GM23338 (cell line): ENCODE measurements around the gene PDZD11. TPM values are rescaled to one million over a fixed set of nuclear protein-coding genes. Genes with fewer than 3 reads are reported as not detected.

Source experiments
- ATAC-seq: fragments of 200-7000 bp; cut with Tn5 transposase; 3 replicates; pipeline ENCODE4 v1.9.1; 2020
- DNase-seq: peaks from one replicate; pipeline ENCODE4 v3.0.0-alpha.2; 2015; ENCODE audit warnings: low spot score
- H2AFZ ChIP-seq: fragments of 200-600 bp; sonication (generic); 2 replicates; pipeline ENCODE4 v1.8.0; 2016; ENCODE audit warnings: antibody characterized with exemption, mild to moderate bottlenecking, moderate library complexity
- H3F3A ChIP-seq: fragments of 200-600 bp; sonication (generic); replicated peaks from 2 replicates; pipeline ENCODE4 v1.8.0; 2017; ENCODE audit warnings: antibody characterized with exemption, mixed run types, low read depth
- H3K27ac ChIP-seq: fragments of 200-600 bp; sonication (generic); 2 replicates; pipeline ENCODE4 v1.6.1; 2016; ENCODE audit warnings: low read depth
- H3K27me3 ChIP-seq: fragments of 200-600 bp; sonication (generic); 2 replicates; pipeline ENCODE4 v1.8.0; 2016; ENCODE audit warnings: mild to moderate bottlenecking, mixed run types, moderate library complexity; ENCODE audit not compliant: insufficient read depth
- H3K36me3 ChIP-seq: fragments of 200-600 bp; sonication (generic); 2 replicates; pipeline ENCODE4 v1.8.0; 2016; ENCODE audit warnings: mild to moderate bottlenecking; ENCODE audit not compliant: insufficient read depth
- H3K4me1 ChIP-seq: fragments of 200-600 bp; sonication (generic); 2 replicates; pipeline ENCODE4 v1.8.0; 2016; ENCODE audit warnings: mild to moderate bottlenecking, moderate library complexity; ENCODE audit not compliant: insufficient read depth
- H3K4me2 ChIP-seq: fragments of 200-600 bp; sonication (generic); 2 replicates; pipeline ENCODE4 v1.7.1; 2017; ENCODE audit warnings: mixed run types
- H3K4me3 ChIP-seq: fragments of 200-600 bp; sonication (generic); 2 replicates; pipeline ENCODE4 v1.6.1; 2016; ENCODE audit warnings: mixed run types
- H3K79me2 ChIP-seq: fragments of 200-600 bp; sonication (generic); replicated peaks from 2 replicates; pipeline ENCODE4 v1.8.0; 2017; ENCODE audit warnings: mild to moderate bottlenecking; ENCODE audit not compliant: insufficient read depth
- H3K9me2 ChIP-seq: fragments of 200-600 bp; sonication (generic); 2 replicates; pipeline ENCODE4 v1.8.0; 2017; ENCODE audit not compliant: insufficient read depth
- H4K20me1 ChIP-seq: fragments of 200-600 bp; sonication (generic); replicated peaks from 2 replicates; pipeline ENCODE4 v1.8.0; 2017; ENCODE audit warnings: mild to moderate bottlenecking; ENCODE audit not compliant: insufficient read depth
- H3K27ac Mint-ChIP-seq: 2 replicates; pipeline ENCODE4 v1.8.0; 2020; ENCODE audit warnings: inconsistent platforms, mild to moderate bottlenecking, moderate library complexity, mixed read lengths
- H3K27me3 Mint-ChIP-seq: 3 replicates; pipeline ENCODE4 v1.8.0; 2022; ENCODE audit warnings: low read depth, mild to moderate bottlenecking, moderate library complexity, mixed read lengths, inconsistent platforms; ENCODE audit not compliant: insufficient read depth, poor library complexity
- H3K36me3 Mint-ChIP-seq: 3 replicates; pipeline ENCODE4 v1.8.0; 2021; ENCODE audit warnings: low read depth, mild to moderate bottlenecking, inconsistent platforms, moderate library complexity, mixed read lengths
- H3K4me1 Mint-ChIP-seq: 3 replicates; pipeline ENCODE4 v1.8.0; 2020; ENCODE audit warnings: mild to moderate bottlenecking, inconsistent platforms, mixed read lengths
- H3K4me3 Mint-ChIP-seq: 3 replicates; pipeline ENCODE4 v1.8.0; 2021; ENCODE audit warnings: moderate library complexity, mild to moderate bottlenecking, inconsistent platforms, mixed read lengths
- H3K9me3 Mint-ChIP-seq: 3 replicates; pipeline ENCODE4 v1.8.0; 2020; ENCODE audit warnings: moderate library complexity, mild to moderate bottlenecking, inconsistent platforms, mixed read lengths
- CREB1 ChIP-seq: fragments of 250-450 bp; sonication (Bioruptor Pico); IDR thresholded peaks from 2 replicates; pipeline ENCODE4 v1.5.0; 2020; ENCODE audit warnings: low read depth, mild to moderate bottlenecking, moderate library complexity
- CTCF ChIP-seq, 2 experiments: fragments of 200-600 bp in 1 of 2; sonication (generic) in 1 of 2; conservative IDR thresholded peaks; 2 replicates each; pipeline versions ENCODE4 v1.5.1 to v1.6.1; 2016 to 2017; ENCODE audit warnings: antibody characterized with exemption in 2 of 2, low read depth in 2 of 2, mild to moderate bottlenecking in 2 of 2, moderate library complexity in 1 of 2
- EZH2phosphoT487 ChIP-seq: fragments of 200-600 bp; sonication (generic); IDR thresholded peaks from one replicate; pipeline ENCODE4 v1.8.1; 2018; ENCODE audit warnings: antibody characterized with exemption; ENCODE audit not compliant: unreplicated experiment
- JUNB ChIP-seq: IDR thresholded peaks from one replicate; pipeline ENCODE4 v1.6.1; 2016; ENCODE audit warnings: antibody characterized with exemption; ENCODE audit not compliant: unreplicated experiment
- STAT1 ChIP-seq: IDR thresholded peaks from one replicate; pipeline ENCODE4 v1.6.1; 2016; ENCODE audit warnings: antibody characterized with exemption; ENCODE audit not compliant: unreplicated experiment
- ZNF114 ChIP-seq: fragments of 250-450 bp; sonication (Bioruptor Pico); IDR thresholded peaks from 2 replicates; pipeline ENCODE4 v1.5.0; 2020; ENCODE audit warnings: mild to moderate bottlenecking, moderate library complexity
- polyA plus RNA-seq: library from polyadenylated mRNA; unstranded; fragments of >200 nt; fragmentation: Nextera tagmentation; extraction: Ambion mirVana; gene quantifications from 2 replicates; pipeline ENCODE4 v1.2.1, GENCODE V29; 2016
- total RNA-seq: library from RNA; depleted of rRNA; stranded (reverse); fragments of >200 nt; shearing (Covaris generic); gene quantifications from 2 replicates; pipeline ENCODE4 v1.2.3, GENCODE V29; 2014
- TF ChIP-seq, protein P1 (sequence below): IDR thresholded peaks from one replicate; pipeline ENCODE4 v1.6.1; 2018; ENCODE audit warnings: antibody characterized with exemption; ENCODE audit not compliant: unreplicated experiment

PDZD11 gene
- total and polyA plus RNA-seq, 2 experiments from 2014 or later, result 30.2 to 67.6 TPM

- H3F3A ChIP-seq, result no peaks in the 10 kb centered on the region
- Mint-ChIP-seq H3K4me1 (peaks cover 12% of the 10 kb centered on the region), H3K36me3 (no peaks in the 10 kb centered on the region), H3K27ac (no peak overlapping the region), H3K27me3 (no peaks in the 10 kb centered on the region), H3K4me3 (no peak overlapping the region), H3K9me3 (no peaks in the 10 kb centered on the region)
- no peak for DNase-seq
- H3K27me3 ChIP-seq, result no peaks in the 10 kb centered on the region
- no peaks in the 10 kb centered on the region for H3K4me1 ChIP-seq
- TF ChIP-seq, protein P1, sequence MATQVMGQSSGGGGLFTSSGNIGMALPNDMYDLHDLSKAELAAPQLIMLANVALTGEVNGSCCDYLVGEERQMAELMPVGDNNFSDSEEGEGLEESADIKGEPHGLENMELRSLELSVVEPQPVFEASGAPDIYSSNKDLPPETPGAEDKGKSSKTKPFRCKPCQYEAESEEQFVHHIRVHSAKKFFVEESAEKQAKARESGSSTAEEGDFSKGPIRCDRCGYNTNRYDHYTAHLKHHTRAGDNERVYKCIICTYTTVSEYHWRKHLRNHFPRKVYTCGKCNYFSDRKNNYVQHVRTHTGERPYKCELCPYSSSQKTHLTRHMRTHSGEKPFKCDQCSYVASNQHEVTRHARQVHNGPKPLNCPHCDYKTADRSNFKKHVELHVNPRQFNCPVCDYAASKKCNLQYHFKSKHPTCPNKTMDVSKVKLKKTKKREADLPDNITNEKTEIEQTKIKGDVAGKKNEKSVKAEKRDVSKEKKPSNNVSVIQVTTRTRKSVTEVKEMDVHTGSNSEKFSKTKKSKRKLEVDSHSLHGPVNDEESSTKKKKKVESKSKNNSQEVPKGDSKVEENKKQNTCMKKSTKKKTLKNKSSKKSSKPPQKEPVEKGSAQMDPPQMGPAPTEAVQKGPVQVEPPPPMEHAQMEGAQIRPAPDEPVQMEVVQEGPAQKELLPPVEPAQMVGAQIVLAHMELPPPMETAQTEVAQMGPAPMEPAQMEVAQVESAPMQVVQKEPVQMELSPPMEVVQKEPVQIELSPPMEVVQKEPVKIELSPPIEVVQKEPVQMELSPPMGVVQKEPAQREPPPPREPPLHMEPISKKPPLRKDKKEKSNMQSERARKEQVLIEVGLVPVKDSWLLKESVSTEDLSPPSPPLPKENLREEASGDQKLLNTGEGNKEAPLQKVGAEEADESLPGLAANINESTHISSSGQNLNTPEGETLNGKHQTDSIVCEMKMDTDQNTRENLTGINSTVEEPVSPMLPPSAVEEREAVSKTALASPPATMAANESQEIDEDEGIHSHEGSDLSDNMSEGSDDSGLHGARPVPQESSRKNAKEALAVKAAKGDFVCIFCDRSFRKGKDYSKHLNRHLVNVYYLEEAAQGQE, result no peak
- TF ChIP-seq EZH2phosphoT487, result no peak
- no peak for TF ChIP-seq CREB1 (CRISPR knock-in tag)
- no peaks in the 10 kb centered on the region for H4K20me1 ChIP-seq
- H3K9me2 ChIP-seq, result no peaks in the 10 kb centered on the region
- no peak overlapping the region for H2AFZ ChIP-seq
- no peaks in the 10 kb centered on the region for H3K36me3 ChIP-seq
- ATAC-seq, result no peak
- no peak overlapping the region for H3K27ac ChIP-seq
- H3K4me2 ChIP-seq, result no peak overlapping the region
- no peak overlapping the region for H3K4me3 ChIP-seq
- H3K79me2 ChIP-seq, result no peaks in the 10 kb centered on the region
These were observed 48.2 kb downstream of the PDZD11 start for GRCh38 chrX:70241501-70241900.

GRCh38 chrX:70240751-70241150, 49.0 kb downstream of the PDZD11 start:
- H3K27me3 ChIP-seq, result no peaks in the 10 kb centered on the region
- Mint-ChIP-seq H3K36me3 (no peaks in the 10 kb centered on the region), H3K4me1 (peaks cover 12% of the 10 kb centered on the region), H3K27ac (no peak overlapping the region), H3K9me3 (no peaks in the 10 kb centered on the region), H3K27me3 (no peaks in the 10 kb centered on the region), H3K4me3 (no peak overlapping the region)
- ATAC-seq (no peak), DNase-seq (no peak)
- no peaks in the 10 kb centered on the region for H3K36me3 ChIP-seq
- H3K79me2 ChIP-seq, result no peaks in the 10 kb centered on the region
- H2AFZ ChIP-seq, result no peak overlapping the region
- H3K27ac ChIP-seq, result no peak overlapping the region
- no peaks in the 10 kb centered on the region for H4K20me1 ChIP-seq
- H3K9me2 ChIP-seq, result no peaks in the 10 kb centered on the region
- no peaks in the 10 kb centered on the region for H3K4me1 ChIP-seq
- no peaks in the 10 kb centered on the region for H3F3A ChIP-seq
- no peak overlapping the region for H3K4me3 ChIP-seq
- H3K4me2 ChIP-seq, result no peak overlapping the region
- TF ChIP-seq CREB1 (CRISPR knock-in tag) (no peak), EZH2phosphoT487 (no peak), JUNB (no peak), STAT1 (no peak), CTCF (conservative IDR thresholded peaks at IDR 0.05; ENCODE audit: low read depth in 2 of 2) (no peak), ZNF114 (CRISPR knock-in tag) (no peak)
- TF ChIP-seq, protein P1, result no peak
